Effector CD8-positive, alpha-beta T cell (primary cell): Measurements from ENCODE around the gene GJB2.

ENCODE experiments used
- DNase-seq: peaks from one replicate; lab custom pipeline; 2025; lab: John Stamatoyannopoulos, UW

Gene GJB2

DNA sequence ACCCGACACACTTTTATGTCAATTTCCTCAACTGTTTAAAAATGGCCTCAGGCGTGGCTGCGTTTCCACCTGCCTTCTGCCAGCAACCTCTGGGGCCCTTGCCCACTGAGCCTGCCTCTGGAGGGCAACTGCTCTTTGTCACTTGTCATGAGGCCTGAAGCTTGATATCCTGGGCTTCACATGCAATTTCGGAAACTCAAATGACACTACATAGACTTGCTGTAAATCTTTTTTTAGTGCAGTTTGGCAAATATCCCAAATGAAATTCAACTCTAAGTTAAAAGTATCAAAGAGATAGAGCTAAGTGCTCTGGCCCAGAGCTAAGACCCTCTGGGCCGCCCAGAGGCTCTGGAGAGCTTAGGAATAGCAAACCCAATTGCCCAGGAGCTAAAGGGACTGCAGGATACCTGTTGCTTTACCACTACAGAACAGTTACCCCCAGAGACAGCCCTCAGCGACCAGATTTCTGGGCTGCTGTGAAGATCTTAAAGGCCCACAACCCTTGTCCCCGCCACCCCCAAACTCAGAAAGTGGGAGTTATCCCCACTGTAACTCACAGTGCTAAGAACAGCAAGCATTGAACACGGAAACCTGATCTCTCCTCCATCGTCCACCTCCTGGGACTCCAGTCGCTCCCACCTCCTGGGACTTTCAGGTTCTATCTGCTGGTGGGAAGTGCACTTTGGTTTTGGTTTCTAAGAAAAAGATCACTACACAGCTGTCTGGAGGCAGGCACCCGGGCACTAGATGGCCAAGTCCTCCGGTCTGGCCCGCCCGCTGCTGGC, 51.3 kb downstream of the GJB2 start:
- no peak for DNase-seq

DNA sequence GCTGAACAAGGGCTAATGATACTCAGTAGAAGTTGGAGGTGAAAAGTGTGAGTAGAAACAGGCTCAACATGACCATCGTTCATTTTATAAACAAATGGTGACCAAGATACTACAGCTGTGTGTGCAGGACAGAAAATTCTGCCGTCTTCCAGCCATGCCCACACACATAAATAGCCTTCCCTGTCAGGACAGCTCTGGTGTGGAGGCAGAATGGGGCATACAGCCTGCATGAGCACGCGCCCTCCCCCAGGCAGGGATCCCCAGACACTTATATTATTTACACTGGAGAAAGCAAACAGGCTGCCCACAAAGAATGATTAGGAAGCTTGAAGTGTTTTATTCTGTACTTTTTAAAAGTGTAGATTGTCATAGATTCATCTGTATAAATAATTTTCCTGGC, 52.3 kb downstream of the GJB2 start:
- DNase-seq: no peak

GRCh38 chr13:20137875-20138274, 54.9 kb downstream of the GJB2 start:
- DNase-seq: no peak
